HG03442 (cell line): Measurements from ENCODE around the gene COL19A1.
"Not testable (repeated sequence)": the region's sequence is repeated elsewhere in the genome, so short reads cannot be mapped to it uniquely, and the experiment has no call there.

Source experiments
- ATAC-seq: cut with Tn5 transposase; IDR thresholded peaks from one replicate; pipeline ENCODE4 v1.9.1; 2021; ENCODE audit warnings: mild to moderate bottlenecking, moderate library complexity; ENCODE audit not compliant: unreplicated experiment

The COL19A1 gene

GRCh38 chr6:69895396-69895795 lies 29.0 kb downstream of the COL19A1 start:
- peak; percentile 17 for ATAC-seq

DNA sequence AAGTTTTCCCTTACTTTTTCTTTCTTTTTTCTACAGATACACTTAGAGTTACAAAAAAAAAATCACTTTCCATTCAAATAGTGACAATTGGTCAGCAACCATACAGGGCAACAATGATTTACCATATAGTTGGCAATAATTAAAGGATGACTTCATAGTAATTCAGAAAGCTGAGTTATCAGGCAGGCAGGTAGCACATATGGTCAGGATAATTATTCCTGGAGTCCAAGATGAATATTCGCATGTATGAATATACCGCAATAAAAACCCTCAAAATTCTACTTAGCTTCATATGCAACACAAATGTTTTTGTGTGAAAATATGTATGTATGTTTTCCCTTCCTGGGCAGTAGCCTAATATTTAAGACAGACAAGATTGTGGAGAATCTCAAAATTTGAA lies 34.5 kb downstream of the COL19A1 start:
- ATAC-seq = no peak

DNA sequence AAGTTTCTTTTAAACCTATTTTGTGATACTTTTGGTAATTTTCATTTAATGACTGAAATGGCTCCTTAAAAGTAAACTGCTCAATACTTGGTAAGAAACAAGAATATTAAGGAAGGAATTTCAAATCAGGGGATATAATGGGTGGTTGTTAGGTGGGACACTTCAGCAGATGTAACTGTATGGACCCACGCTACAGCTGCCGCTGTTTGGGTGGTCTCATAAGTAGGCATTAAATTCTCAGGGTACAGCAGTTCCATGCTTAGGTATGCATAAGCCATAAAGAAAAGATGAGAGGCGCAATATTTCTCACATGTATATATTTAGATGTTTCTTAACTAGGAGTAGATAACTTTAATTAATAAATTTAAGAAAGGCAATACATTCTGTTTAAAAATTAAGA lies 35.0 kb downstream of the COL19A1 start:
- no peak for ATAC-seq

DNA sequence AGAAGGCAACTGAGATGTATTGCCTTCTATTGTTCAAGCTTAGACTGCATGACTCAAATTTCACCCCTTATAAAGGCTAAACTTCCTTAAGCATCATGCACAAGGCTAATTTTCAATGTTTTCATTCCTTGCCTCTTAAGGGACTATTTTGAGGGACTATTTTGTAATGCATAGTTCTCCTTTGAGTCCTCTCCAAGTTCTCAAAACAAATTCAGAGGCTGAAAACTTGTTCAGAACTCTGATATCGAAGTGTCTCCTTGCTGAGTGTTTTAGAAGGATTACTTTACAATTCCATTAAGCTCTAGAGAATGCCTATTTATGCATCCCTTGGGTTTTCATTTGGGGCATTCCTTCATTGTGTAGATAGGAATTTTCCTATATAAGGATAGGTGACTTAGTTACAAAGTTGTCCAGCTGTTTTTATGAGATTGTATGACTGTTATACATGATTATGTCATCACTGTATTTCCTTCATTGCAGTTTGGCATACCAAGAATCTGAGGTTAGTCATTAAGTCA lies 41.7 kb downstream of the COL19A1 start:
- ATAC-seq = no peak

GRCh38 chr6:69913361-69913760 lies 47.0 kb downstream of the COL19A1 start:
- ATAC-seq = no peak

DNA sequence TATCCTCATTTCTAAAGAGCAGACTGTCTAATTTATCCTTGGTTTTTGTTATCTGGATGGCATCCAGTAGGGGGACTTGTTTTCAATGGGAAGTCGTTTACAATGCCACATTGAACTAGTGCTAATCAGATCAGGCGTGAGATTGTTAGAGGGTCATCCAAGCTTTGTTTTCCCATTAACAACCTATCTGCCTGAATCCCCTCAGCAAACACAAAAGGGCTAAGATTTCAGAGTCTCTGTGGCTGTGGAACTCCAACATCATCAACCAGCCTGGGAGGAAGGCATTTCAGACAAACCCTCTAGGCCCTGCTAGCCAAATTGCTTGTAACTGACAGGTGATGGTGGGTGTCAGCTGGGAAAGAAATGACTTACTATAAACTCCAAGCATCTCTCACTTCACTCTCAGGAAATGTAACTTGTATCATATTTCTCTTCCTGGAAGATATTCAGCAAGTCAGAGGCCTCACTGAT lies 47.7 kb downstream of the COL19A1 start:
- ATAC-seq = no peak

- no peak for ATAC-seq
Measured at GRCh38 chr6:69915346-69915745, 49.0 kb downstream of the COL19A1 start.

- ATAC-seq = peak; percentile 91
Measured at GRCh38 chr6:69917834-69918233, 51.5 kb downstream of the COL19A1 start.

DNA sequence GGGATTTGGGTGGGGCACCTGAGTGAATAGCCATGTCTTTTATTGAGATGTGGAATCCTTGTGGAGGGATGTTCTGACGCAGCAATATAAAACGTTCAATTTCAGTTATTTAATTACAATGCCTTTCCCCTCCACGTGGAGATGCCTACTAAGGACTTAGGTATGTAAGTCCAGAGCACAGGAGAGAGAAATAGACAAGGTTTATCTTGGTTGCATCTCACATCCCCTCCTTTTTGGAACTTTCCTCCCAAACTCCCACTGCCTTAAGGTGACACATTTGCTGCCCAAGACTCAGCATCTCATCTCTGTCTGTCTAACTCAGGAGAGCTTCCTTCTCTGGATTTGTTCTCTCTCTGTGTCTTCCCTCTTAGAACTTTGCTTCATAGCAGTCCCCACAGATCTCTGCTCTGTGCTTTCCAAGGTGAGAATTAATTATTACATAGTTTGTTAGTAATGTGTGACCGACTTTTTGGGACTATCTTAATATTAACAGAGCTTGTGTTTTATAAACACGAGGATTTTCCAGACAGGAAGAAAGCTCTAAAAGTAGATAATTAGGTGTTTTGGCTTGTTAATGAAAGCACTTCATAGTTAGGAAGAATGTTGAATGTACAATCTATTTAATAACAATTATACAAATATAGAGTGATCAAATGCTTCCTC lies 52.6 kb downstream of the COL19A1 start:
- ATAC-seq = no peak

DNA sequence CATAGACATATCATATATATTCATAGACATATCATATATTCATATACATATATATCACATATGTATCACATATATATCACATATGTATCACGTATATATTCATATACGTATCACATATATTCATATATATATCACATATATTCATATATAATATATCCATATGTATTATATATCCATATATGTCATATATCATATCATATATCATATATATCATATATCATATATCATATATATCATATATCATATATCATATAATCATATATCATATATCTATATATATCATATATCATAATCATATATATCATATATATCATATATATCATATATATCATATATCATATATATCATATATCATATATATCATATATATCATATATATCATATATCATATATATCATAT lies 54.7 kb downstream of the COL19A1 start:
- ATAC-seq = not testable (repeated sequence)

- not testable (repeated sequence) for ATAC-seq
Measured at GRCh38 chr6:69921611-69922010, 55.3 kb downstream of the COL19A1 start.

DNA sequence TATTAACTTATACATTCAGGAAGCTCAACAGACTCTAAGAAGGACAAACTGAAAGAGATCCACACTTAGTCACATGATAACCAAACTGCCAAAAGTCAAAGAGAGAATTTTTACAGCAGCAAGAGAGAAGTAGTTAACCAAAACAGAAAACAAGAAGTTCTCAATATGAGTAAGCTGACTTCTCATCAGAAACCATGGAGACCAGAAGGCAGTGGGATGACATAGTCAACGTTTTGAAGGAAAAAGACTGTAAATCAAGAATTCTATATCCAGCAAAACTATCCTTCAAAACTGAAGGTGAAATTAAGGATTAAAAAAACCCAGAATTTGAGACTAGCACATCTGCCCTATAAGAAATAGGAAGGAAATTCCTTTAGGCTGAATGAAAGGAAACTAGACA lies 60.4 kb downstream of the COL19A1 start:
- no peak for ATAC-seq

- ATAC-seq = no peak
Measured at GRCh38 chr6:69933239-69933638, 66.9 kb downstream of the COL19A1 start.

- ATAC-seq = no peak
Measured at GRCh38 chr6:69935079-69935478, 68.7 kb downstream of the COL19A1 start.

- ATAC-seq = no peak
Measured at GRCh38 chr6:69936674-69937363, 70.5 kb downstream of the COL19A1 start.

- no peak for ATAC-seq
Measured at GRCh38 chr6:69937402-69938136, 71.2 kb downstream of the COL19A1 start.

- ATAC-seq = no peak
Measured at GRCh38 chr6:69942485-69942884, 76.1 kb downstream of the COL19A1 start.

DNA sequence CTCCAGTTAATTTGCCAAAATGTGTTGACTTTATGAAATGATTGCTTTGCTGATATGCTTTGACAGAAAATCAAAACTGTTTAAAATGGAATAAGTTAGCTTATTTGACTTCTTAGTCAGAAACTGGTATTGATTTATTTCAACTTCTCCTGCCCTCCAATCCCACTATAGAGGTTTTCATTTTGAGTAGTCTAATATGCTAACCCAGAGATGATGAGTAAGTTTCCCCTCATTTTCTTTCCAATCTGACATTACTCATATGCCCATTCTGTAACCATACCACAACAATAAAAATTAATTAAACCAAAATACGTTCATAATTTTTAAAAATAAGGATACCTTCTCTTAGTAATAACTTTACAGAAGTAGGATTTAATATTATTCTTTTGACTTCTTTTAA lies 78.8 kb downstream of the COL19A1 start:
- ATAC-seq = no peak

- ATAC-seq = no peak
Measured at GRCh38 chr6:69948479-69949114, 82.2 kb downstream of the COL19A1 start.

DNA sequence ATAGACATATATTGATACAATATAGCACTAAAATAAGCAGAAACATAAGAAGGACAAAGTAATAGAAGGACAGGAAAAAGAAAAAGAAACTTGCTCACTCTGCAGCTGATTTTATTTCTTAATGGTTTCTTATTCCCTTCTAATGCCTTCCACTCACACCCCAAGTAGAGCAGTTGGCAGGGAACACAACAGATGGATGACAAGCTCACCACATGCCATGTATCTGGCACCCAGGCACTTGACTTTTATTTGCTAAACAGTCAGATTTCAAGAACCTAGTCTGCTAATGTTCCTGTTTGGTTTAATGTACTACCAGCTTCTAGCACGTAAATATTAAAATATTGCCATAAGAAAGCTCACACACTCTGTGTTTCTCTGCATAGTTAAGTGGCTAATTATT lies 87.1 kb downstream of the COL19A1 start:
- ATAC-seq = no peak

GRCh38 chr6:69954733-69955132 lies 88.4 kb downstream of the COL19A1 start:
- no peak for ATAC-seq
